ENCODE results near the gene ANKFN1. TPM values are rescaled to one million over a fixed set of nuclear protein-coding genes. Genes with fewer than 3 reads are reported as not detected.

Gene ANKFN1
- polyA plus RNA-seq, 1 donor = 0.24 TPM

DNA sequence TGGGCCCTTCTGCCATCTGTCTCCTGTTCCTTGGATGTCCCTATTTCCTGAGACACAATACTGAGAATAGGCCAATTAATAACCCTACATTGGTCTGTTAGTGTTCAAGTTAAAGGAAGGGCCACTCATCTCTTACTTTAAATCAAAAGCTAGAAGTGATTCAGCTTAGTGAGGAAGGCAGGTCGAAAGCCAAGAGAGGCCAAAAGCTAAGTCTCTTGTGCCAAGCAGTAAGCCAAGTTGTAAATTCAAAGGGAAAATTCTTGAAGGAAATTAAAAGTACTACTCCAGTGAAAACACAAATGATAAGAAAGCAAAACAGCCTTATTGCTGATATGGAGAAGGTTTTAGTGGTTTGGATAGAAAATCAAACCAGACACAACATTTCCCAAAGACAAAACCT is 28.8 kb downstream of the ANKFN1 start:
- no peaks in the 10 kb centered on the region for H3K27me3 ChIP-seq (ENCODE audit: control insufficient read depth, insufficient read depth, low read length)
- H3K36me3 ChIP-seq (ENCODE audit: control insufficient read depth, insufficient read depth, low read length) = no peaks in the 10 kb centered on the region
- H3K4me3 ChIP-seq (ENCODE audit: low read length) = no peak overlapping the region
- no peaks in the 10 kb centered on the region for H3K9me3 ChIP-seq (ENCODE audit: control insufficient read depth, low read depth, low read length)
- no peak for DNase-seq
- peaks cover 2% of the 10 kb centered on the region for H3K4me1 ChIP-seq (ENCODE audit: control insufficient read depth, insufficient read depth, low read length)
- no peak overlapping the region for H3K27ac ChIP-seq (ENCODE audit: low read length)
- WGBS (ENCODE audit: insufficient coverage, low lambda C conversion rate) = 83% methylated on average over 1 of the region's 1 CpG

DNA sequence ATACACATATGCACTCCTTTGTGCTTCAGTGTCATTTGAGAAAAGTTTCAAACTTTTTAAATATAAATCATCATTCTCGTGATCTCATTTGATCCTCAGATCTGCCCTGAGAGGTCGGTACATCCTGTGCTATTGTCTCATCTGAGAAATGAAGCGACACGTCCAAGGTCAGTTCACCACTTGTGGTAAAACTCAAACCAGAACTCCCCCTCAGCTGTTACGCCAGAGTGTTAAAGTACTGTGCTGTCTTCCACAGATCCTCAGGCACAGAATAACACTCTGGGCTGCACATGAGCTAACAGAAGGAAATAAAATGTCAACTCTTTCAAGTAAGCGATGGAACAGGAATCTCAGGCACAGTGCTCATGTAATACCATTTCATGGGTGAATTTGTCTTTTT is 31.4 kb downstream of the ANKFN1 start:
- WGBS (ENCODE audit: insufficient coverage, low lambda C conversion rate) = 100% methylated on average over 1 of the region's 6 CpGs

DNA sequence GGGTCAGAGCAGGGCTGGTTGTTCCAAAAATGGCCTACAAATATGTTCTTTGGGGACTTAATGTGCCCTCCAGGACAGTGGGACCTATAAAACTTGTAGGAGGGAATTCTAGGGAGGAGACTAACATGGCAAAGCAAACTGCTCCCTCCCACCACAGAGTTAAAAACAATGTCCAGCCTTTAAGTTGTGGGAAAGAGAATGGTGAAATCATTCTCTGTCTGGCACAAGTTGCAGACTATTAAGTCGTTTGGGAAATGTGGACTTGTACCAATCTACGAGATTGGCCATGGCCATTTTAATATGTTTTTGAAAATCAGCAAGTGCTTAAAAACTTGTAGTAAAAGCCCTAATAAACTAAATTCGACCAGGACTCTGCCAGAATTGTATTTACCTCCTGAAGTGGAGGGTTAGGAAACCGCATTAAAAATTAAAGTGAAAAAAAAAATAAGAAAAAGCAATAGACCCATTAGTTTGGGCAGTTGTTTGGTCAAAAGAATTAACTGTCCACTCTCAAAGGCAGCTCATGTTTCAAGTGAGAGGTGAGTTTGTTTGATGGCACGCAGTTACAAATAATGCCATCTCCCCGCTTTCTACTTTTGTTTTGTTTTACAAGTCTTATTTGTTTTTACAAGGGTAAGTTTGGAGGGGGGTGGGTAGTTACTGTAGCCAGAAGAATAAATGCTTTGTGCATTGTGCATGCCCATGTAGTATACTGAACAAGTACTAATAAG is 32.4 kb downstream of the ANKFN1 start:
- no peaks in the 10 kb centered on the region for H3K36me3 ChIP-seq (ENCODE audit: control insufficient read depth, insufficient read depth, low read length)

More for the DNA sequence above, 31.4 kb downstream of the ANKFN1 start:
- Histone ChIP-seq H3K27ac (ENCODE audit: low read length) (no peak overlapping the region), H3K36me3 (ENCODE audit: control insufficient read depth, insufficient read depth, low read length) (no peaks in the 10 kb centered on the region), H3K9me3 (ENCODE audit: control insufficient read depth, low read depth, low read length) (no peaks in the 10 kb centered on the region), H3K4me3 (ENCODE audit: low read length) (no peak overlapping the region), H3K27me3 (ENCODE audit: control insufficient read depth, insufficient read depth, low read length) (no peaks in the 10 kb centered on the region), H3K4me1 (ENCODE audit: control insufficient read depth, insufficient read depth, low read length) (no peaks in the 10 kb centered on the region)
- no peak for DNase-seq

DNA sequence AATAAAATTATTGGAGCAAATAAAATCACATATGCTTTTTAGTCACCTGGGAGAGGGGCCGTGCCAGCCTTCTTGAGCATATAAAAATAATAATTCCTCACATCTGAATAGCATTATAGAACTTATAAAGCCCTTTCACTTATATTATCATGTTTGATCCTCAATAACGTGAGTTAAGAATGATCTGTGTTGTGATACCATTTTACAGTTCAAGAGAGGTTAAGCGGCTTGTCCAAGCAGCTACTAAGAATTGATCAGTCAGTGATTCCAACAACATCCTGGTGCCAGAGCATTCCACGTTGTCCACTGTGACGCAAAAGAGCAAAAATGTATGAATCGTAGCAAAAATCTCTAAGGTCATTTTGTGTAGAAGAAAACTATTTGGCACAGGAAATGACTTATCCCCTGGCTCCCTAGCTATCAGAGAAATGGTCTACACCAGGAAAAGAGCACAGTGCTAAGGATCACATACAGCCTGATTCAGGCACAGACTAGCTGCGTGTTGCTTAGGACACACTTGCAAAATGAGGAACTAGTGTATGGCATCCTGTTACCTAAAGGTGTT is 33.0 kb downstream of the ANKFN1 start:
- 100% methylated on average over 3 of the region's 7 CpGs for WGBS (ENCODE audit: insufficient coverage, low lambda C conversion rate)
- H3K4me1 ChIP-seq (ENCODE audit: control insufficient read depth, insufficient read depth, low read length) = no peaks in the 10 kb centered on the region
- H3K27me3 ChIP-seq (ENCODE audit: control insufficient read depth, insufficient read depth, low read length) = no peaks in the 10 kb centered on the region
- no peak overlapping the region for H3K4me3 ChIP-seq (ENCODE audit: low read length)
- H3K36me3 ChIP-seq (ENCODE audit: control insufficient read depth, insufficient read depth, low read length) = no peaks in the 10 kb centered on the region
- no peaks in the 10 kb centered on the region for H3K9me3 ChIP-seq (ENCODE audit: control insufficient read depth, low read depth, low read length)
- H3K27ac ChIP-seq (ENCODE audit: low read length) = no peak overlapping the region
- no peak for DNase-seq

More for the DNA sequence above, 32.4 kb downstream of the ANKFN1 start:
- Histone ChIP-seq H3K4me3 (ENCODE audit: low read length) (no peak overlapping the region), H3K27ac (ENCODE audit: low read length) (no peak overlapping the region), H3K9me3 (ENCODE audit: control insufficient read depth, low read depth, low read length) (no peaks in the 10 kb centered on the region), H3K27me3 (ENCODE audit: control insufficient read depth, insufficient read depth, low read length) (no peaks in the 10 kb centered on the region), H3K4me1 (ENCODE audit: control insufficient read depth, insufficient read depth, low read length) (no peaks in the 10 kb centered on the region)
- WGBS (ENCODE audit: insufficient coverage, low lambda C conversion rate) = 100% methylated on average over 2 of the region's 6 CpGs
- no peak for DNase-seq

DNA sequence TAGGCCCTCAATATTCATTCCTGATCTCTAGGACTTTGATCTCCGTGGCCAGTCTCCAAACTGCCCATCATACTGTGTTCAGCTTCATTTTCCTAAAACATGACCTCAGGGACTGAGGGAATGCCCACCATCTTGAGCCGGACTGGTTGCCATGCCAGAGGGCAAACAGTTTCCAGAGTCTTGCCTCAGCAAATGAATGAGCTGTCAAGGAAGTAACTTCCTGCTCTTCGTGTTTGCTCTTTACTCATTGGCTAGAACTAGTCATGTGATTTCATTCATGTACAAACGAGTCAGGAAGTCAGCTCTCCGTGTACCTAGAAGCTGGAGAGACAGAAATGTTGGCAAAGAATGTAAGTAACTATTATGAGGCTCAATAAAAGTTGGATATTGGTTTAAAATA is 50.2 kb downstream of the ANKFN1 start:
- no CpG with 5 or more reads among the region's 5 CpGs for WGBS (ENCODE audit: insufficient coverage, low lambda C conversion rate)
- no peak for DNase-seq
- Histone ChIP-seq H3K36me3 (ENCODE audit: control insufficient read depth, insufficient read depth, low read length) (no peaks in the 10 kb centered on the region), H3K27me3 (ENCODE audit: control insufficient read depth, insufficient read depth, low read length) (no peaks in the 10 kb centered on the region), H3K27ac (ENCODE audit: low read length) (no peak overlapping the region), H3K4me3 (ENCODE audit: low read length) (no peak overlapping the region), H3K9me3 (ENCODE audit: control insufficient read depth, low read depth, low read length) (no peaks in the 10 kb centered on the region), H3K4me1 (ENCODE audit: control insufficient read depth, insufficient read depth, low read length) (no peaks in the 10 kb centered on the region)

DNA sequence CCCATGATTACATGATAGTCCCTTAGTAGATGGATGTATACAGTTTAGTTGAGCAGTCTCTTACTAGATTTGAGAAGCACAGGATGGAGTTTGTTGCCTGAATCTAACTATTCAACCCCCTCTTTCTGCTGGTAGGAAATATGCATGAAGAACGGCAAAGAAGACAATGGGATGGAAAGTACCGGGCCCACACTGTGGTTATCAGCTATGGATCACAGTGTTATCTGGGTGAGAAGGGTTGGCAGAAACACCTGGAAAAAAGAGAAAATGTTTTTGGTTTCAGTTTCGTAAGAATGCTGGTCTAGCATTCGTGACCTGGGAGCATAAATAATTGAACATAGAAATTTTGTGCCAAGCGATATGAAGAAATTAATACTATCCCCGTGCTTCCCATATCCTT is 53.1 kb downstream of the ANKFN1 start:
- Histone ChIP-seq H3K9me3 (ENCODE audit: control insufficient read depth, low read depth, low read length) (no peaks in the 10 kb centered on the region), H3K27me3 (ENCODE audit: control insufficient read depth, insufficient read depth, low read length) (no peaks in the 10 kb centered on the region), H3K4me3 (ENCODE audit: low read length) (no peak overlapping the region), H3K4me1 (ENCODE audit: control insufficient read depth, insufficient read depth, low read length) (no peaks in the 10 kb centered on the region), H3K36me3 (ENCODE audit: control insufficient read depth, insufficient read depth, low read length) (no peaks in the 10 kb centered on the region), H3K27ac (ENCODE audit: low read length) (no peak overlapping the region)
- no peak for DNase-seq
- WGBS (ENCODE audit: insufficient coverage, low lambda C conversion rate) = 73% methylated on average over 2 of the region's 6 CpGs

DNA sequence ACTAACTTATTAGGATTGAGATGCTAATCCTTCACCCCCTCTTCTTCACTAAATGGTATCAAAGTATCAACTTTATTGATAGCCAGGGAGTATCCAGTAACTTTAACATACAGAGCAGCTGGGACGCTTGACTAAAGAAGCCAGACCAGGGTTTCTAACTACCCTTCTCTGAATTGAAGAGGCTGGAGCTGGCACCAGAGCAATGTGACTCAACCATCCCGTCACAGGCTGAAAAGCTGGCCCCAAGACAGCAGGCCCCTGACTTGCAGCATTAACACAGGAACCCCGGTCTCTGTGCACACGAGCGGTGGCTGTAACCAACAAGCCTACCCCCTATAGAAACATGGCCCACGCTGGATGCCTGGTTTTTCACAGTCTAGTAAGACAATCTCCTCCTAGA is 59.8 kb downstream of the ANKFN1 start:
- no peaks in the 10 kb centered on the region for H3K36me3 ChIP-seq (ENCODE audit: control insufficient read depth, insufficient read depth, low read length)
- H3K27ac ChIP-seq (ENCODE audit: low read length) = no peak overlapping the region
- no CpG with 5 or more reads among the region's 6 CpGs for WGBS (ENCODE audit: insufficient coverage, low lambda C conversion rate)
- no peaks in the 10 kb centered on the region for H3K27me3 ChIP-seq (ENCODE audit: control insufficient read depth, insufficient read depth, low read length)
- H3K4me1 ChIP-seq (ENCODE audit: control insufficient read depth, insufficient read depth, low read length) = no peaks in the 10 kb centered on the region
- no peak overlapping the region for H3K4me3 ChIP-seq (ENCODE audit: low read length)
- H3K9me3 ChIP-seq (ENCODE audit: control insufficient read depth, low read depth, low read length) = no peaks in the 10 kb centered on the region
- no peak for DNase-seq

DNA sequence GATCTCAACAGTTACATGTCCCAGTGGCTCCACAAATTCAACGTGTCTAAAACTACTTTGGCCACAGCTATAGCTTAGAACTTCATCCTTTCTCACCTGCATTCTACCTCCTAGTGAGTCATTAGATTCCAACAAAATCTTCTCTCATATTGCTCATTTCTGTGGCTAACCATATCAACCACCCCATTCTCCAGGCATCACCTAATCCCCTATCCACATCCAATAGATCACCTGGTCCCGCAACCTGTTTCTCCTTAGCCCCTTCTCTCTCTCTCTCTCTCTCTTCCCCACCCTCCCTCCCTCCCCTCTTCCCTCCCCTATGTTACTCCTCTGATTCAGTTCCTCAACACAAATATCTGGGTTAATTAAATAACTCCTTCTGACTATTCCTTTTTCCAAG is 64.6 kb downstream of the ANKFN1 start:
- WGBS (ENCODE audit: insufficient coverage, low lambda C conversion rate) = no CpG with 5 or more reads among the region's 2 CpGs
- Histone ChIP-seq H3K4me1 (ENCODE audit: control insufficient read depth, insufficient read depth, low read length) (no peaks in the 10 kb centered on the region), H3K36me3 (ENCODE audit: control insufficient read depth, insufficient read depth, low read length) (no peaks in the 10 kb centered on the region), H3K4me3 (ENCODE audit: low read length) (no peak overlapping the region), H3K9me3 (ENCODE audit: control insufficient read depth, low read depth, low read length) (no peaks in the 10 kb centered on the region), H3K27ac (ENCODE audit: low read length) (no peak overlapping the region), H3K27me3 (ENCODE audit: control insufficient read depth, insufficient read depth, low read length) (peaks cover 2% of the 10 kb centered on the region)
- no peak for DNase-seq

DNA sequence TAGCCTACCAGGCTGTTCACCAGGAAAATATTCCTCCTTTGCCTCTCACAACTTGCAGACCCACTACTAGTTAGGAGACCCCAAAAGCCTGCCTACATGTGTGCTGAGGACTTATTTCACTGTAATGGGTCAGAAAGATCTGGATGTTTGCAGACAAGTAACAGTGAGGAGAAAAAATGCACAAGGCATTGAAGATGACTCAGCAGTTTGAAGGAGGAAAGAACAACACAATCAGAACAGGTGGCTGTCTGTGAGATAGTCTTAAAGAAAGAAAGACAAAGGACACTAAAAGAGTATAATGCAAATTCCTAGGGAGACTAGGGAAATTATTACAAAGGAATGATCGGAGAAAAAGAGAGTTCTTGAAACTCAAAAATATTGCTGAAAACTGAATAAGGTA is 69.0 kb downstream of the ANKFN1 start:
- H3K27me3 ChIP-seq (ENCODE audit: control insufficient read depth, insufficient read depth, low read length) = peaks cover 2% of the 10 kb centered on the region
- no peak for DNase-seq
- 100% methylated on average over 1 of the region's 1 CpG for WGBS (ENCODE audit: insufficient coverage, low lambda C conversion rate)

DNA sequence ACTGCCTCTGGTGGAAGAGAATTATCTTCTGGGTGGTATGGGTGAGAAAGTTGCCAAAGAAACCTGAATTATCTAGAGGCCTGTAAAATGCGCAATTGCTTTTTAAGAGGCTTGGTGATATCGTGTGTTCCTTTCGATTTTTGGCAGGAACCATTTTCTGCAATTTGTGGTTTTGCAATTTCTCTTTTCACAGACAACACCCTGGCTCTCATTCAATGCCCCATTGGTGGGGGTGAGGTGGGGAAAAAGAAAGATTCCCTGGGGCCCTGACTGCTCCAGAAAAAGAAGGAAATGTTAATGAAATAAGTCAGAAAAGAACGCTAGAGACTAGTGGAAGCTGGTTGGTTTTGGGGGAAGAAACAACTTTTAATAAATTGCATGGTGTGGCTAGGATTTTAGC is 77.4 kb downstream of the ANKFN1 start:
- no peaks in the 10 kb centered on the region for H3K4me1 ChIP-seq (ENCODE audit: control insufficient read depth, insufficient read depth, low read length)
- H3K9me3 ChIP-seq (ENCODE audit: control insufficient read depth, low read depth, low read length) = no peaks in the 10 kb centered on the region
- WGBS (ENCODE audit: insufficient coverage, low lambda C conversion rate) = 100% methylated on average over 1 of the region's 4 CpGs
- no peaks in the 10 kb centered on the region for H3K36me3 ChIP-seq (ENCODE audit: control insufficient read depth, insufficient read depth, low read length)
- H3K27ac ChIP-seq (ENCODE audit: low read length) = no peak overlapping the region
- no peaks in the 10 kb centered on the region for H3K27me3 ChIP-seq (ENCODE audit: control insufficient read depth, insufficient read depth, low read length)
- DNase-seq = no peak
- H3K4me3 ChIP-seq (ENCODE audit: low read length) = no peak overlapping the region

More for the DNA sequence above, 69.0 kb downstream of the ANKFN1 start:
- H3K4me1 ChIP-seq (ENCODE audit: control insufficient read depth, insufficient read depth, low read length) = no peaks in the 10 kb centered on the region
- H3K36me3 ChIP-seq (ENCODE audit: control insufficient read depth, insufficient read depth, low read length) = no peaks in the 10 kb centered on the region
- H3K4me3 ChIP-seq (ENCODE audit: low read length) = no peak overlapping the region
- no peaks in the 10 kb centered on the region for H3K9me3 ChIP-seq (ENCODE audit: control insufficient read depth, low read depth, low read length)
- H3K27ac ChIP-seq (ENCODE audit: low read length) = no peak overlapping the region

DNA sequence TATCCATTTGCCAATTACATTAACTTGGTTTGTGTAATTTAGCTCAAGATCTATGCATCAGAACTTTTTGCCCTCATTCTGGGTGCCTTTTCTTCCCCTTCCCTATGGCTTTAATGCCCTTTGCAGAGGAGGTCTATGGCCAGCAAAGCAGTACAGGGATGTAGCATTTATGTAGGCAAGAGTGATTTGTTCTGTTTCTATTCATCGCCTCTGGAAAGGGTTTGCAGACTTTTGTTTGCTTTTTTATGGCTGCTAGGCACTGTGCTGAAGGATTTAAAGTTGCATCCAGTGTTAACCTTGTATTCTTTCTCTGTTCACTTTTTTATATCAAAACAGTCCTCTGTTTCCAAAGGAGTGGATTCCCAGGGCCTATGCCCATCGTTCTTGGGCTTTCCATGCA is 78.0 kb downstream of the ANKFN1 start:
- no peak for DNase-seq
- WGBS (ENCODE audit: insufficient coverage, low lambda C conversion rate) = no CpG with 5 or more reads among the region's 2 CpGs
- no peaks in the 10 kb centered on the region for H3K4me1 ChIP-seq (ENCODE audit: control insufficient read depth, insufficient read depth, low read length)
- H3K27ac ChIP-seq (ENCODE audit: low read length) = no peak overlapping the region
- H3K27me3 ChIP-seq (ENCODE audit: control insufficient read depth, insufficient read depth, low read length) = no peaks in the 10 kb centered on the region
- no peaks in the 10 kb centered on the region for H3K9me3 ChIP-seq (ENCODE audit: control insufficient read depth, low read depth, low read length)
- no peak overlapping the region for H3K4me3 ChIP-seq (ENCODE audit: low read length)
- H3K36me3 ChIP-seq (ENCODE audit: control insufficient read depth, insufficient read depth, low read length) = no peaks in the 10 kb centered on the region

Data from large intestine (tissue), 3 donors.